ENCODE measurements around the gene KRT81. TPM values are rescaled to one million over a fixed set of nuclear protein-coding genes. Genes with fewer than 3 reads are reported as not detected.
"Not testable (repeated sequence)": the region's sequence is repeated elsewhere in the genome, so short reads cannot be mapped to it uniquely, and the experiment has no call there.

Gene KRT81
- polyA plus RNA-seq, 1 donor from 2014 or later = not detected

- no peaks in the 10 kb centered on the region for H3K79me2 ChIP-seq (replicated peaks; ENCODE audit: insufficient read depth, low read length)
- H3K9ac ChIP-seq (ENCODE audit: low read length) = no peak overlapping the region
- no peaks in the 10 kb centered on the region for H3K9me2 ChIP-seq (ENCODE audit: insufficient read depth, low read length)
- no peaks in the 10 kb centered on the region for H3F3A ChIP-seq (ENCODE audit: insufficient read depth, low read length, poor library complexity, severe bottlenecking)
- no peaks in the 10 kb centered on the region for H3K9me3 ChIP-seq (ENCODE audit: low read length)
- TF ChIP-seq MXI1 (conservative IDR thresholded peaks at IDR 0.05; ENCODE audit: poor library complexity, severe bottlenecking) = no peak
- H3K4me2 ChIP-seq (ENCODE audit: low read length) = no peak overlapping the region
- no peak overlapping the region for H2AFZ ChIP-seq (ENCODE audit: low read depth, low read length)
- no peaks in the 10 kb centered on the region for H3K36me3 ChIP-seq (ENCODE audit: insufficient read depth, low read length)
- no peaks in the 10 kb centered on the region for H3K27me3 ChIP-seq (ENCODE audit: insufficient read depth, low read depth, low read length)
- no peak overlapping the region for H3K27ac ChIP-seq (ENCODE audit: low read length)
- no peak overlapping the region for H3K4me3 ChIP-seq (ENCODE audit: low read length)
- H4K20me1 ChIP-seq (ENCODE audit: insufficient read depth) = no peaks in the 10 kb centered on the region
Measured at GRCh38 chr12:52241205-52241842, 50.0 kb downstream of the KRT81 start.

GRCh38 chr12:52240247-52240646 is 51.1 kb downstream of the KRT81 start:
- not testable (repeated sequence) for H3K27me3 ChIP-seq (ENCODE audit: insufficient read depth, low read depth, low read length); H3K9me2 ChIP-seq (ENCODE audit: insufficient read depth, low read length); H3K4me2 ChIP-seq (ENCODE audit: low read length); H3K79me2 ChIP-seq (replicated peaks; ENCODE audit: insufficient read depth, low read length); H3K27ac ChIP-seq (ENCODE audit: low read length); H3K9ac ChIP-seq (ENCODE audit: low read length); H3K4me3 ChIP-seq (ENCODE audit: low read length); H3K9me3 ChIP-seq (ENCODE audit: low read length); H4K20me1 ChIP-seq (ENCODE audit: insufficient read depth); H3F3A ChIP-seq (ENCODE audit: insufficient read depth, low read length, poor library complexity, severe bottlenecking); H3K36me3 ChIP-seq (ENCODE audit: insufficient read depth, low read length); H2AFZ ChIP-seq (ENCODE audit: low read depth, low read length)

- H3K4me2 ChIP-seq (ENCODE audit: low read length) = no peak overlapping the region
- H2AFZ ChIP-seq (ENCODE audit: low read depth, low read length) = no peak overlapping the region
- H3K27me3 ChIP-seq (ENCODE audit: insufficient read depth, low read depth, low read length) = peaks cover 4% of the 10 kb centered on the region
- H3K4me3 ChIP-seq (ENCODE audit: low read length) = no peak overlapping the region
- no peak overlapping the region for H3K27ac ChIP-seq (ENCODE audit: low read length)
- TF ChIP-seq POLR2AphosphoS5 (IDR thresholded peaks at IDR 0.05) = no peak
- no peak for TF ChIP-seq SMC3 (conservative IDR thresholded peaks at IDR 0.05; ENCODE audit: poor library complexity)
- no peak for TF ChIP-seq EP300 (conservative IDR thresholded peaks at IDR 0.05; ENCODE audit: poor library complexity, severe bottlenecking)
- H3K36me3 ChIP-seq (ENCODE audit: insufficient read depth, low read length) = no peaks in the 10 kb centered on the region
- H3F3A ChIP-seq (ENCODE audit: insufficient read depth, low read length, poor library complexity, severe bottlenecking) = no peaks in the 10 kb centered on the region
- no peak overlapping the region for H3K9ac ChIP-seq (ENCODE audit: low read length)
- H3K79me2 ChIP-seq (replicated peaks; ENCODE audit: insufficient read depth, low read length) = no peaks in the 10 kb centered on the region
- no peaks in the 10 kb centered on the region for H4K20me1 ChIP-seq (ENCODE audit: insufficient read depth)
- H3K9me3 ChIP-seq (ENCODE audit: low read length) = no peaks in the 10 kb centered on the region
- H3K9me2 ChIP-seq (ENCODE audit: insufficient read depth, low read length) = no peaks in the 10 kb centered on the region
Measured at GRCh38 chr12:52239767-52240166, 51.6 kb downstream of the KRT81 start.

GRCh38 chr12:52238916-52239646 is 52.3 kb downstream of the KRT81 start:
- H3F3A ChIP-seq (ENCODE audit: insufficient read depth, low read length, poor library complexity, severe bottlenecking) = no peaks in the 10 kb centered on the region
- no peaks in the 10 kb centered on the region for H4K20me1 ChIP-seq (ENCODE audit: insufficient read depth)
- no peak overlapping the region for H3K4me3 ChIP-seq (ENCODE audit: low read length)
- peaks cover 11% of the 10 kb centered on the region for H3K27me3 ChIP-seq (ENCODE audit: insufficient read depth, low read depth, low read length)
- TF ChIP-seq SMC3 (conservative IDR thresholded peaks at IDR 0.05; ENCODE audit: poor library complexity) = no peak
- no peak for TF ChIP-seq REST (IDR thresholded peaks at IDR 0.05; ENCODE audit: borderline replicate concordance)
- no peak for TF ChIP-seq CTCF (IDR thresholded peaks at IDR 0.05; ENCODE audit: poor library complexity, severe bottlenecking)
- no peak for TF ChIP-seq TAF1 (IDR thresholded peaks at IDR 0.05; ENCODE audit: low read depth)
- no peak for TF ChIP-seq POLR2AphosphoS5 (IDR thresholded peaks at IDR 0.05)
- no peak for TF ChIP-seq RAD21 (conservative IDR thresholded peaks at IDR 0.05)
- no peak for TF ChIP-seq EP300 (conservative IDR thresholded peaks at IDR 0.05; ENCODE audit: poor library complexity, severe bottlenecking)
- TF ChIP-seq MXI1 (conservative IDR thresholded peaks at IDR 0.05; ENCODE audit: poor library complexity, severe bottlenecking) = no peak
- no peak for TF ChIP-seq EZH2 (IDR thresholded peaks at IDR 0.05; ENCODE audit: borderline replicate concordance, insufficient read depth, low read length, poor library complexity, severe bottlenecking)
- H3K27ac ChIP-seq (ENCODE audit: low read length) = no peak overlapping the region
- H2AFZ ChIP-seq (ENCODE audit: low read depth, low read length) = no peak overlapping the region
- no peaks in the 10 kb centered on the region for H3K9me3 ChIP-seq (ENCODE audit: low read length)
- H3K79me2 ChIP-seq (replicated peaks; ENCODE audit: insufficient read depth, low read length) = no peaks in the 10 kb centered on the region
- no peak overlapping the region for H3K9ac ChIP-seq (ENCODE audit: low read length)
- no peak overlapping the region for H3K4me2 ChIP-seq (ENCODE audit: low read length)
- no peaks in the 10 kb centered on the region for H3K36me3 ChIP-seq (ENCODE audit: insufficient read depth, low read length)
- no peaks in the 10 kb centered on the region for H3K9me2 ChIP-seq (ENCODE audit: insufficient read depth, low read length)
